Stimulated activated CD4-positive, alpha-beta T cell treated with anti-CD3 and anti-CD28 coated beads, Interleukin-2, amount 100 ng/mL, for 24 hours (primary cell): ENCODE measurements around the gene HTRA2.
"Not testable (repeated sequence)": the region's sequence is repeated elsewhere in the genome, so short reads cannot be mapped to it uniquely, and the experiment has no call there.

Experiments used
- DNase-seq, 2 donors: peaks; one replicate each; pipeline ENCODE4 v3.0.0-alpha.2; 2020

Gene HTRA2

DNA sequence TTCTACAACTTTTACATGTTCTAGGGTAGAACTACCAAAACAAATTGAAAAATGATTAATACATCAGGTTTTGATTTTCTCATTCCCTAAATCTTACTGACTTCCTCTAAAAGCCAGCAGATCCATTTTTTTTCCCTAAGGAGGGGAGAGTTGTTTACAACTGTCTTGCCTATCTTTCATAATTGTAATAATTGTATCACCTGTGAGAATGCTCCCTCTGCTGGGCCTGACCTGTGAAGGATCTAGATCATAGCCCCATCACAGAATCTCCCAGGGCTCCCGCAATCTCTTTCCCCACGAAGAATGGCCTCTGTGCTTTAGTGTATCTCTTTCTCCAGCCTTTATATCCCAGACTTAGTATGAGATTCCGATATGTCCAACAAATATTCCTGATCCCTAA, 14.9 kb downstream of the HTRA2 start:
- DNase-seq = no peak

DNA sequence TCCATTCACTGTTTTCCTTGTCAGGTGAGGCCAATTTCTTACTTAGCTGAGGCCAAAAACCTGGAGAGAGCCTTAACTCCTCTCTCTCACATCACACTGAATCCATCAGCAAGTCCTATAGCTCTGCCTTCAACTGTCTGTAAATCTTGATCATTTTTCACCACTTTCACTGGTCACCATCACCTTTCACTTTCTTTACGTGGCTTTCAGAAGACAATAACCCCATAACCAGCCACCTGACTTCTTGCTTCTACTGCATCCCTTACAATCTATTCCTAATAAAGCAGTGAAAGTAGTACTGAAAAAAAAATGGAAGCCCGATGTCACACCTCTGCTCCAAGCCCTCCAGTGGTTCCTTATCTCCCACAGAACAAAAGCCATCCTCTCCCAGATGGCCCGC, 16.3 kb downstream of the HTRA2 start:
- DNase-seq = no peak

DNA sequence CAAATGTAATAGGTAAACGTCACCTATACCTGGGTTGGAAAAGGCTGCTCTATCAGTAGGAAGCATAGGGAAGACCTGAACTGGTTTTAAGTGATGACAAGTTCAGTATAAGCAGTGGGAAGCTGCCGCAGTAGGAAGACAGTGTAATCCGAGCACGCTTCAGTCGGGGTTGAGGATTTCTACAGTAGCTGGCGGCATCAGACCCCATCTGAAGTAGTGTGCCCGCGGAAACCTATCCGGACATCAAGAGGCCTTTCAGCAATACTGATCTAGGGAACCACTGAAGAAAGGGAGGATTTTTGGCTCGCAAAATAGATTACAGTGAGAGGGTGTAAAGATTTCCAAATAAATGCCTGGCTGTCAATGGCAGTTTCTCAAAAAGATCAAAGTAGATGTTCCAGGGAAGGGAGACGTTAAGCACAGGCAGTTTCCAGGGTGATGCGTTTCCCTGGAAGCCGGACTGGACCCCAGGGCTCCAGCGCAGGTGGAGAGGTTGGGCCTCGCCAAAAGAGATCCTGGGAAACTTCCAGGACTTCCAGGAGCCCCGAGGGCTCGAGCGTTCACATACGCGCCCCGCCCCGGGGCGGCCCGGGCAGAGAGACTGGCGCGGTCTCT, 18.7 kb downstream of the HTRA2 start:
- DNase-seq = no peak

DNA sequence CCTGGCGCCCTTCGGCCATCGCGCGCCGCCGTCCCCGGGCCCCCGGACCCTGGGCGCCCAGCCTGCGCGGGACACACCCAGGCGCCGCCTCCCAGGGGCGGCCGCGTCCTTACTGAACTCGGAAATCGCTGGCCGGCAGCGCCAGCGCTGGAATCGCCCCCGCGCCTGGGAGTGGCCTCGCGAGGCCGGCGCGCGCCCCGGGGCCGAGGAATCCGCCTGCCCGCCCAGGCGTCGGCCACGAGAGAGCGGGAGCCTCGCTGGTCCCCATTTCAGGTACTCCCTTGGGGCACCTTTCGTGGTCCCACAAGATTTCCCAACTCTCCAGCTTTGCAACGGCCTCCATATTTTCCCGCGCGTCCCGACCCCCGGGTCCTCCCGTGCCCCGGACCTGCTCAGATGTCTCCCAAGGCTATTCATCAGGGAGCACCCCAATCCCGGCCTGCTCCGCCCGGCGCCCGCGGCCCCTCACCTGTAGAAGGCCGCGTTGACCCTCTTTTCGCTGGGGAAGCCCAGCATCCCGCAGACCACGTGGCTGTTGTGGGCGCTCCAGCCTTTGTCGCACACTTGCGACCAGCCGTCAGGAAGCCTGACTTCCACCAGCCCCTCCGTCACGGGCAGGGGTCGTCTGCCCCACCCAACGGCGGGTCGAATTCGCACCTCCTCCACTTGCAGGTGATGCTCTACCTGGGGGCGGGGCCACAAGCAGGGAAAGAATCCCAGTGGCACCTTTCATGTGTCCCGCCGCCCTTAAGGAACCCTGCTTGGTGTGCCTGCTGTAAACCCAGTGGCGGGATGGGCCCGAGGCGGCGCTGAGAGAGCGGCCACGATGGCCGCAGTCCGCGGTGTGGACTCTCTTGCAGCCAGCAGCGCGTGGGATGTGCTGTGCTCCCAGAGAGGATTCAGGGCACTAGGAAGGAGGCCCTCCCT, 19.4 kb downstream of the HTRA2 start:
- DNase-seq = peak in 1 of 2 donors; percentile 58

DNA sequence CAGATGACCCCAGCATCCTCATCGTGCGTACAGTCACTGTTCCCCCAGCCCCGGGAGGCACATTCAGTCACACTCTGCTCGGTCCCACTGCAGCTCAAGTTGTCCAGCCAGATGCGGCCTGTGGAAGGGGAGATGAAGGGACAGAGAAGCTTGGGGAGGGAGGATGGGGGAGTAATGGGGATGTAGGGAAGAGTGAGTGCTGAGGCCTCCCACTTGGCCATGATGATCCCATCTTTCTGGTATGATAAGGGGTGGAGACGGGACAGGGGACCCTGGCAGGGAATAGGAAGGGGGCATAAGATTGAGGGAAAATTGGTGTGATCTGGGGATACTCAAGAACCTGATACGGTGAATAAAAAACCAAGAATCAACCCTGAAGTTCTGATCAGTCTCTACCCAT, 20.5 kb downstream of the HTRA2 start:
- no peak for DNase-seq

DNA sequence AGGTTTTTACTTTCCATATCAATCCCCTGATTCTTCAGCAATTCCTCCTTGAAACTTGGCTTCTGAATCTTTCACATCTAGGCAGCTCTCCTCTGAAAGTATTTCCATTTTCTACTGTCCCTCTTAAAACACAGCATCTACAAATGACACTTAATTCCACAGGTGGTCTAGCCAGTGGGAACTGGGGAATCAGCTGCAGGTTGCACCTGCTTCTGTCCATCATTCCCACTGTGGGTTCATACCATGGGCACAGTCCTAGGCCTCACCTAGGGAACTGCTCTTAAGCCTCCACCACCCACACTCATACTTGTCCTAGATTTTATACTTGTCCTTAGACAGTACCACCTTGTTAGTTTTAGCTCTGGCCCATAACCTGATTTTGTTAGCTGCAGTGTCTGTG, 21.8 kb downstream of the HTRA2 start:
- DNase-seq = no peak

DNA sequence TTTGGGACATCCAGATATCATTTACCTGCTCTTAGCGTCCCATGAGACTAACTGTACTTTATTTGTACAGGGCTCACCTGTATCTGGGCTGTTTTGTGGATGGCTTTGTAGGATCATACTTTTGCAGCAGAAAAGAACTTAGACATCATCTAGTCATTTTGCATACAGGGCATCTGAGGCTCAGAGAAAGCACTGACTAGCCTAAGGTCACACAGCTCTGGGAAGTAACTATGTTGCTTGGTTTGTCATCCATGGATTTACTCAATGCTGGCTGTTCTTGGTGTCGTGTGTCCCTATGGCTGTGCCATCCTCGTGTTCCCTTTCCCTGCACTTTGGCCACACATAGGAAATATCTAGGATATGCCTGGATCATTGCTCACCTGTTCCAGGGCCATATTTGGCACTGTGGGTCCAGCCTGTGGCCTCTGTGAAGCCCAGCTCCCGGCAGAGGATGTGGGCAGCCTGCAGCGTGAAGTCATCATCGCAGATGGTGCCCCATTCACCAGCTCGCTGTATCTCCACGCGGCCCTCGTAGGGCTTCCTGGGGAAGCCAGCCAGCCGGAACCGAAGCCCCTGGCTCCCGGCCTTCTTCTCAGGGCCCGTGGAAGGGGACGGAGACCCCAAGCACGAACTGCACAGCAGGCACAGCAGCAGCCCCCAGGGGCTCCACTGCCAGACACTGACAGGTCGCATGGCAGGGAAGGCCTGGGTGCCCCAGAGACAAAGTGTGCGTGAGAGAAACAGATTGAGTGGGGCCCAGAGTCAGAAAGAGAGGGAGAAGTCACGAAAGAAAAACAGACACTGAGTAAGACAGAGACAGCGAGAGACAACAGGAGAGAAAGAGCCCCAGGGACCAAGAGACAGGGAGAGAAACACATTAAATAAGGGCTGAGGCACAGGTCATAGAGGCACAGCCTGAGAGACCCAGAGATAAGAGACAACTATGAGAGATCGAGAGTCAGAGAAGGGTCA, 22.5 kb downstream of the HTRA2 start:
- DNase-seq = no peak

DNA sequence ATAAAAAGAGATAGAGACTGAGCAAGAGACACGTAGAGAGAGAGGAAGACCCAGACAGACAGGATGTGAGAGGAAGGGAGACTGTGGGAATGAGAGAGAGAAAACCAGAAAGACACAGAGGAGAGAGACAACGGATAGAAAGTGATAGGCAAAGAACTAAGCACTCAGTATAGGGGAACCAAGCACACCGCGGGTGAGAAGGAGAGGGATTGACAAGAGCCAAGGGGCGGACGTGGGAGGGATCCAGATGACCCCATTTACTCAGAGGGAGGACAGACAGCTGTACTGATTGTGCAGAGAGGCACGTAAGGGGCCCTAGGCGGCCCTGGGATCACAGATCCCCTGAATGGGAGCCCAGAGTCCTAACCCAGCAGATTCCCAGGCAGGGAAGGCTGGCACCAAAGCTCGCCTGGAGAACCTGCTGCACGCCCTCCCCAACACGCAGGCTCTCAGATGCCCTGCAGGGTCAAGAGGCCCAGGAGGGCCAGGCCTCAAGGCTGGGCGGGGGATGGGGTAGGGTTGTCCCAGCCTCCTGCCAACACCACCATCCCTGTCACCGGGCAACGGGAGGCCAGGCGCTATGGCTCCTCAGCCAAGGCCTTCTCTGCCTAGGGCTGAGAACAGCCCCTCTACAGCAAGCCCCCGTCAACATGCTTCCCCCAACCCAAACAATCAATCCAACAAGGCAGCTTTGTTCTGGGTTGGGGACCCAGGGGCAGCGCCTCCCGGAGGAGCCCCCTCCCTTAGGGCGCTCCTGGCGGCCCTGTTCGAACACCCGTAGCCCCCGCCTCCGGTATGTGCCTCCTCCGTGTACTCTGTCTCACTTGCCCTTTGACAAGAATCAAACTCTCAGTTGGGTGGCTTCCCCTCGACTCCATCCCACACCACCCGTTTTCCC, 23.4 kb downstream of the HTRA2 start:
- DNase-seq = no peak

DNA sequence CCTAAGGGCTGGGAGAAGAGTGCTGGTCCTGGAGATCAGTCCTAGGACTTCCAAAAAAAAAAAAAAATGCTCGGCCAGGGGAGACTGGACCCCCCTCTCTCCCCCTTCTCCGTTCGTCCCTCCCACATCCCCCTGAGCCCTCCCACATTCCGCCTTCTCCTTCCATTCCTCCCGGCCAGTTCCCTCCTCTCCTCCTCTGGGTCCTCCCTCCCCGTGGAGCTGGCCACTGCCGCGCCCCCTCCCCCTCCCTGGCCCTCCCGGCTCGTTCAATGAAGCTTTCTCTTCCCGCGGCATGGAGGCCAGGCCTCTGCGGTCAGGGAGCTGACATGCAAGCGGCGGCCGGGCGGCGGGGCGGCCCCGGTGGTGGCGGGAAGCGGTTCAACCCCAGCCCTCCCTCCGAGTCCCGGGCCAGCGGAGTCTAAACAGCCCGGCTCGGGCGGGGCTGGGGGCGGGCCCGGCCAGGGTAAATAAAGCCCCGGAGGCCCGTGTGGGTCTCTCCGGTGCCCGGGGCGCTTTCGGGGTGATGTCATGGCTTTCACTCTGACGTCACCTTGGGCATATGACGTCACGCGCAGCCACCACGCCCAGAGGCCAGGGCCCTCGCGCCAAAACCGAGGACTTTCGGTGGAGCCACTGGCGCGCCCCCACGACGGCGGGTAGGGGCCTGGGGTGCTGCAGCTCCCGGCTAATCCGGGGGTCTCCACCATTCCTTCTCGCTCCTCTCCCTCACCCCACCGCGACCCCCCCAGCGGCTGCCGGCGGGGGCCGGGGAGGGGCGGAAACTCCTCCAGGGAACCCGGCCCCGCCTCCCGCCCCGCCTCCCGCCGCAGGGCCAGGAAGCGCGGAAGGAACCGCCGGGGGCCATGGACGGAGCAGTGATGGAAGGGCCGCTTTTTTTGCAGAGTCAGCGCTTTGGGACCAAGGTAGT, 24.4 kb downstream of the HTRA2 start, which contains the start of the genes DOK1 and LOXL3:
Gene DOK1, plus strand, starts transcription at position 829 of the 928 bp plus-strand sequence. Its CDS starts 35 bp downstream, at position 864.
Gene LOXL3, minus strand, starts transcription at position 51 of the 928 bp plus-strand sequence. CDS start 1,308 bp downstream, outside the sequence.
- peak; percentile 88 to 90 for DNase-seq

DNA sequence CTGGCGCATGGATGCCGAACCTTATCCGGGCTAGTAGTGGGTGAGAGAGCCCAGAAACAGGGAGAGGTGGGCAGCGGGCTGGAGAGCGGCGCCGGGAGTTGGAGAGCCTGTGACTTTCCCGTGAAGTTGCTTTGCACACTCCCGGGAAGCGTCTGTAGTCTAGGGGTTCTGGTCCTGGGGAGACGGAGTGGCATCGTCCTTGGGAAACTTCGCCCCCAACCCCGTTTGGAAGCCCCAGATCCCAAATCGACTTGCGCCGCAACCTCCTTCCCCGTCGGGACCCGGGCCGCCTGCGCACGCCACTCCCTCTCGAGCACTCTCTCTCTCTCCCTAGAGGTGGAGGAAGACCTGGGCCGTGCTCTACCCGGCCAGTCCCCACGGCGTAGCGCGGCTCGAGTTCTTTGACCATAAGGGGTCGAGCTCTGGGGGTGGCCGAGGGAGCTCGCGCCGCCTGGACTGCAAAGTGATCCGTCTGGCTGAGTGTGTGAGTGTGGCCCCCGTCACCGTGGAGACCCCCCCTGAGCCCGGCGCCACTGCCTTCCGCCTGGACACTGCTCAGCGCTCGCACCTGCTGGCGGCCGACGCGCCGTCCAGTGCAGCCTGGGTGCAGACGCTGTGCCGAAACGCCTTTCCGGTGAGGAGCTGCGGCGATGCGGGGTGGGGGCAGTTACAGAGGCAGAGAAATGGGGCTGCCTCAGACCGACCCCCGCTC, 25.2 kb downstream of the HTRA2 start:
- peak; percentile 55 to 62 for DNase-seq

DNA sequence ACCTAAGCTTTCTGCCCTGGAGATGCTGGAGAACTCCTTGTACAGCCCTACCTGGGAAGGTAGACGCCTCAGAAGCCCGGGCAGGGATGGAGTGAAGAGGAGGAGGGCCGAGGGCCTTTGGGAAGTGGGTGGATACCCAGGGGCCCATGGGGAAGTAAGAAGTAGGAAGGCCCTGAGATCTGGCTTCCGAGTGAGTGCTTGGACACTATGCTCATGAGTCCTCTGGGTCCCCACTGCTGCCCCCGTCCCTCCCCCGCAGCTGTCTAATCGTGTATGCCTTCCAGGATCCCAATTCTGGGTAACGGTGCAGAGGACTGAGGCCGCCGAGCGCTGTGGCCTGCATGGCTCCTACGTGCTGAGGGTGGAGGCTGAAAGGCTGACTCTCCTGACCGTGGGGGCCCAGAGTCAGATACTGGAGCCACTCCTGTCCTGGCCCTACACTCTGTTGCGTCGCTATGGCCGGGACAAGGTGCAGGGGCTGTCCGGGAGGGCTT, 25.9 kb downstream of the HTRA2 start:
- DNase-seq = no peak

DNA sequence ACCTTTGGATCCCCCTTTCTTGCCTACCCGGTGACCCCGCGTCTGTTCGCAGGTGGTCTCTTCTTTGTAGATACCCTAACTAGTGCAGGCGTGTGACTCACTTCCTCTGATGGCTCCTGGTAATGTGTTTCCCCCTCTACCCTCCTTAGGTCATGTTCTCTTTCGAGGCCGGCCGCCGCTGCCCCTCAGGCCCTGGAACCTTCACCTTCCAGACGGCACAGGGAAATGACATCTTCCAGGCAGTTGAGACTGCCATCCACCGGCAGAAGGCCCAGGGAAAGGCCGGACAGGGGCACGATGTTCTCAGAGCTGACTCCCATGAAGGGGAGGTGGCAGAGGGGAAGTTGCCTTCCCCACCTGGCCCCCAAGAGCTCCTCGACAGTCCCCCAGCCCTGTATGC, 26.4 kb downstream of the HTRA2 start:
- no peak for DNase-seq

DNA sequence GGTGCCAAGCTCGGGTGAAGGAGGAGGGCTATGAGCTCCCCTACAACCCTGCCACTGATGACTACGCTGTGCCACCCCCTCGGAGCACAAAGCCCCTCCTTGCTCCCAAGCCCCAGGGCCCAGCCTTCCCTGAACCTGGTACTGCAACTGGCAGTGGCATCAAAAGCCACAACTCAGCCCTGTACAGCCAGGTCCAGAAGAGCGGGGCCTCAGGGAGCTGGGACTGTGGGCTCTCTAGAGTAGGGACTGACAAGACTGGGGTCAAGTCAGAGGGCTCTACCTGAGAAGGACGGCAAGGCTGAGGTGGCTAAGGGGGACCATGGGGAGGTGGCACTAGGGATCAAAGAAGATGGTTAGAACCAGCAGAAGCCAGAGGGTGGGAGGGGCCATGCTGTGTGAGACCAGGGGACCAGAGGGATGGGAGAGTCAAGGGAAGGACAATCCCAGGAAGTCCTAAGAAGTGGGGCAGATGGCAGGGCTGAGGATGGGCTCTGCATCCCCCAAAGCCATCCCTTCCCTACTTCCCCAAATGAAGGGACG, 27.2 kb downstream of the HTRA2 start:
- DNase-seq = no peak

DNA sequence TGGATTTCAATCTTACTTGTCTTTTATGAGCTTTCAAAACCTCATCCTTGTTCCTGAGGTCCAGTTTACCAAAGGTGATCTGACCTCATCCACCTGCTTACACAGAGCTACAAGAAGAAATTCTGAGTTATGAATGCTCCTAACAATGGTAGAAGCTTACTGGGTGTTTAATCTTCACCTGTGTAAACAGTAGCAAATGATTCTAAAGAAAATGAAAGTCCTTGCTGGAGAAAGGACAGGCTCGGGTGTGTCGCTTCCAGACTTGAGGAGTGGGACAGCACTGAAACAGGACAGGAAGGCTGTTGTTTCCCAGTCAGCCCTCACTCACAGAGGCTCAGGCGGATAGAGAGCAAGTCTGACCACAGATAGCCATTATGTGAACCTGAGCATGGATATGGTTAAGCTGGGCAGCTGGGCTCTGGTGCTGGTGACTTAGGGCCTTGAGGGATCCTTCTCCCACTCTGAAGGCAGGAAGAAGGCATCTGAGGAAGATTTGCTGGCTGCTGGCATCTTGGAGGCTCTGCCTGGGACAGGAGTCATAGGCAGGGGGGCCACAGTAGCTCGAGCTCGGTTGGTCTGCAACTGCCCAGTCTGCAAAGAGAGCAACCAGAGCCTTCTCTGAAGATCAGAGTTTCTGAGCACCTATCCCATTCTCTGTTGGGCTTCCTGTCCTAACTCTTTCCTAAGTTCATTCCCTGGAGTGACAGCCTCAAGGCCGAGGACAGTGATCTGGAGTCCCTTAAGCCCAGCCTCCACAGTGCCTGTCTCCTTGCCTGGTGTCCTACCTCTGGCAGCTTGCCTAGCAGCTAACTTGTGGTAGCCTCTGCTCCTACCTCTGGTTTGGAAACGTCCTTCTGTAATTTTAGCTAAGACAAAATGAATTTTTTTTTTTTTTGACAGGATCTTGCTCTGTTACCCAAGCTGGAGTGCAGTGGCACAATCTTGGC, 28.8 kb downstream of the HTRA2 start:
- DNase-seq = no peak

DNA sequence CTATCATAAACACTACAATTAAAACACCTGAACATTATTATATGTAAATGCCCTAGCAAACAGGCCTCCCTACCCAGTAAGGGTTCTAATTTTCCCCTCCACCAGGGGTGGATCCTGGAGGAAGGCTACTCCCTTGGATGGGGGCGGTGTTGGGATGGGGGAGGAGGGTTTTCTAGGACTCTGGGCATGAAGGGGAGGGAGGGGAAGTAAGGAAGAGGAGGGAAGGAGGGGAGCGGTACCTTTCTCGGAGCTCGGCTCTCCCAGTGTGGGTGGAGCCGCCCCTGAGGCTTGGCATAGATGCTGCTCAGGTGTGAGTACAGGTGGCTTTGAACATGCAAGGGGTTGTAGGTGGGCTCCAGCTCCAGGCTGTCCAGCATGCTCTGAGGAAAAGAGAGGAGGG, 30.2 kb downstream of the HTRA2 start:
- no peak for DNase-seq

DNA sequence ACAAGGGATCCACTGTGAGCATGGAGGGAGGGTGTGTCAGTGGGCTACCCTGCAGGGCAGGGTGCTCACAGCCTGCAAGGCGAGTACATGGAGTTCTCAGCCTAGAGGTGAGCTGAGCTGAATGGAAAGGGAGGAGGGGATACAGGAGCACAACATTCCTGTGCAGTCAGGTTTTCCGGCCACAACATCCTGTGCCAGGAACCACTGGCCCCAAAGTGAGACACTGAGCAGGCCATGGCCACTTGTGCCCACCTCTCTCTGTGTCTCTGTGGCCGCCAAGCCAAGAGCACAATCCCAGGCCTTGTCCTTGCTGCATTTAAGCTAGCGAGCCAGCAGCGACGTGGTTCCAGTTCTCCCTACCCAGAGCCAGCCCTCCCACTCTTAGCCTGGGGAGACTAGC, 30.9 kb downstream of the HTRA2 start:
- DNase-seq = no peak

DNA sequence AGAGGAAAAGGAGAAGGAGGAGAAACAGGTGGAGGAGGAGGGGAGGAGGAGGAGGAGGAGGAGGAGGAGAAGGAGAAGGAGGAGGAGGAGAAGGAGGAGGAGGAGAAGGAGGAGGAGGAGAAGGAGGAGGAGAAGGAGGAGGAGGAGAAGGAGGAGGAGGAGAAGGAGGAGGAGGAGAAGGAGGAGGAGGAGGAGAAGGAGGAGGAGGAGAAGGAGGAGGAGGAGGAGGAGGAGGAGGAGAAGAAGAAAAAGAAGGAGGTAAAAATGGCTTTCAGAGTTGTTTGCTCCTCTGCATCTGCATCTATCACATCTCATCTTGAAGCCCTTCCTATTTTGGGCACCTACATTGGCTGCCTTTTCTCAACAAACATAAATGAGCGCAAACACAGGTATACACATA, 31.3 kb downstream of the HTRA2 start:
- DNase-seq = not testable (repeated sequence)

DNA sequence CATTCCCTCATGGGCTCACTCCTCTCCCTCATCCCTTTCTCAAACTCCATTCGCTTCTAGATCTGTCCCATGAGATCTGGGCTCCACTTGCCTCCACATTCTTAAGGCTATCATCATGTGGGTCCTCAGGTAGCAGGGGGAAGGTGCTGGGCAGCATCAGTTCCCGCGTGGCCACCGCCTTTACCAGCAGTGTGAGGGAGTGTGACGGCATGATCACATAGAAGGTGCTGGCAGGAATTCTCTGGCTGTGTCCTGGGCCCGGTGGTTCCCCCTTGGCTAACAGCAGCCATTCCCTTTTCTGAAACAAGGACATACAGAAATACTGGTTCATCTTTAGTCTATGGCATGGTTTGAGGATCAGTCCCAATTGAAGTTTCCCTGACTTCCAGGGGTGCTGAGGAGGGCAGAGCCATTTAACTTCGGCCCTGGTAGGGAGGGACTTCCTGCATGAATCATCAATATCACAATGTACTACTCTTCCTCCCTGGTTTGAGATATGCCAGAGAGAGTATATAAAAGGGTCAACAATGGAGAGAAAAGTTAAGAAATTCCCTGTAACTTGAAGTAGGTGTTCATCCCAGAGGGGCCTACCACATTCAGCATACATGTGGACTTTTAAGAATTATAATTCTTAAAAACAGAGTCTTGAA, 32.5 kb downstream of the HTRA2 start:
- no peak for DNase-seq
